ENCODE data around the gene AURKAIP1. TPM values are rescaled to one million over a fixed set of nuclear protein-coding genes. Genes with fewer than 3 reads are reported as not detected.

Gene AURKAIP1
- polyA plus RNA-seq, 1 of the 3 experiments (the other 2 are of a cell fraction): 214 TPM

DNA sequence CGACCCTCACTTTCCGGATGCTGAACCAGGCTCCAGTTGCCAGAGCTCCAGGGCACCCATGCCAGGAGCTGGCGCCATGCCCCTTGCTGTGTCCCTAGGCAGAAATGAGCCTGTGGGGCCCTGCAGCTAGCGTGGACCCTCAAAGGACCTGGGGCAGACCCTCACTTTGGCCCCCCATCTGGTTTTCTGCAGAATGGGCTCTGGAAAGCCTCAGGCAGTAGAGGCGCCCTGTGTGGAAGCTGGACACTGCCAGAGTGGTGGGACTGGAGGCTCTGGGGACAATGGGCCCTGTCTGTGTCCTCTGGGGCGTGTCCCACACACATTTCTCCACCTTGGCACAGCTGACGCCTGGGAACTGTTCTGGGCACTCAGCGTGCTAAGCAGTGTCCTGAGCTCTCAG, 6.3 kb upstream of the AURKAIP1 start (continued):
- TF ChIP-seq USF1 (IDR thresholded peaks at IDR 0.05; ENCODE audit: borderline replicate concordance, low read depth) (no peak), JUND (IDR thresholded peaks at IDR 0.05) (no peak), MEF2A (IDR thresholded peaks at IDR 0.05; ENCODE audit: borderline replicate concordance, low read depth) (no peak), RXRA (IDR thresholded peaks at IDR 0.05; ENCODE audit: borderline replicate concordance, low read depth) (no peak), TEAD4 (IDR thresholded peaks at IDR 0.05; ENCODE audit: borderline replicate concordance, insufficient read depth) (no peak), CHD2 (IDR thresholded peaks at IDR 0.05; ENCODE audit: low read length, partially characterized antibody) (no peak), POLR2AphosphoS5 (IDR thresholded peaks at IDR 0.05; ENCODE audit: low read depth, low read length) (no peak)

DNA sequence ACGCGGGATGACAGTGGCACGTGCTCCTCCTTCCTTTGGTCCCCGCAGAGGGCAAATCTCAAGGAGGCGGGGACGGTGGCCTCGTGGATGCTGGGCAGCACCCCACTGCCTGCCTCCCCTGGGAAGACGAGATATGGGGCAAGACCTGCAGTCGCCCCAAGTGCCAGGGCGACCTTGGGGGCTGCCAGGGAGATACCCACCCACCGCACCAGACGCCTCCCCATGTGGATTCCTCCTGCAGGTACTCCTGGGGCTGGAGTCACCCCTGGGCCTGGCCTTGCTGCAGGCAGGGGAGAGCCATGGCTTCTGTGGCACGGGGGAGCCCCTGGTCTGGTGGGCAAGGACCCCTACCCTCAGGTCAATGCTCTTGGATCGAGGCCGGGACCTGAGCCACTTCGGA, 5.9 kb upstream of the AURKAIP1 start:
- Histone ChIP-seq H3K27me3 (ENCODE audit: insufficient read depth) (no peaks in the 10 kb centered on the region), H3K79me2 (ENCODE audit: insufficient read depth) (peaks cover 6% of the 10 kb centered on the region; the same call in 1 of the 2 replicates), H3K9me3 (no peaks in the 10 kb centered on the region), H4K20me1 (ENCODE audit: insufficient read depth) (no peaks in the 10 kb centered on the region), H3K9ac (no peak overlapping the region), H3K36me3 (replicated peaks in 1 of 2; ENCODE audit: control insufficient read depth in 1 of 2, insufficient read depth in 2 of 2, low read length in 1 of 2) (peaks cover under 1 to 4% of the 10 kb centered on the region in 2 experiments), H3K9me2 (no peaks in the 10 kb centered on the region), H3K4me2 (no peak overlapping the region), H2AFZ (ENCODE audit: low read depth) (no peak overlapping the region), H3K4me3 (ENCODE audit: low read depth in 2 of 2, low read length in 1 of 2) (no peak overlapping the region), H3F3A (replicated peaks; ENCODE audit: insufficient read depth) (peaks cover 12% of the 10 kb centered on the region), H3K27ac (ENCODE audit: low read depth in 2 of 2, low read length in 1 of 2) (no peak overlapping the region), H3K4me1 (ENCODE audit: control insufficient read depth in 1 of 2, insufficient read depth in 2 of 2, low read depth in 1 of 2, low read length in 1 of 2) (peaks cover 0 to 6% of the 10 kb centered on the region in 2 experiments; a peak in 1 of 4 replicates)
- TF ChIP-seq YY1 (IDR thresholded peaks at IDR 0.05; ENCODE audit: low read depth): no peak
- no peak for TF ChIP-seq MXI1 (IDR thresholded peaks at IDR 0.05; ENCODE audit: low read depth, low read length)
- no peak for TF ChIP-seq ELF1 (IDR thresholded peaks at IDR 0.05)
- no peak for TF ChIP-seq FOXJ3 (CRISPR knock-in tag; IDR thresholded peaks at IDR 0.05)
- TF ChIP-seq RXRA (IDR thresholded peaks at IDR 0.05; ENCODE audit: borderline replicate concordance, low read depth): no peak
- TF ChIP-seq FOXM1 (IDR thresholded peaks at IDR 0.05; ENCODE audit: low read depth): no peak
- TF ChIP-seq FOSL2 (IDR thresholded peaks at IDR 0.05; ENCODE audit: borderline replicate concordance, low read depth): no peak
- TF ChIP-seq TCF12 (IDR thresholded peaks at IDR 0.05): no peak
- TF ChIP-seq REST (IDR thresholded peaks at IDR 0.05; ENCODE audit: low read depth, low read length): no peak
- TF ChIP-seq TEAD4 (IDR thresholded peaks at IDR 0.05; ENCODE audit: borderline replicate concordance, insufficient read depth): no peak
- no peak for TF ChIP-seq TAF1 (IDR thresholded peaks at IDR 0.05; ENCODE audit: borderline replicate concordance, low read depth, low read length)
- TF ChIP-seq, protein P1, sequence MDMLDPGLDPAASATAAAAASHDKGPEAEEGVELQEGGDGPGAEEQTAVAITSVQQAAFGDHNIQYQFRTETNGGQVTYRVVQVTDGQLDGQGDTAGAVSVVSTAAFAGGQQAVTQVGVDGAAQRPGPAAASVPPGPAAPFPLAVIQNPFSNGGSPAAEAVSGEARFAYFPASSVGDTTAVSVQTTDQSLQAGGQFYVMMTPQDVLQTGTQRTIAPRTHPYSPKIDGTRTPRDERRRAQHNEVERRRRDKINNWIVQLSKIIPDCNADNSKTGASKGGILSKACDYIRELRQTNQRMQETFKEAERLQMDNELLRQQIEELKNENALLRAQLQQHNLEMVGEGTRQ (IDR thresholded peaks at IDR 0.05; ENCODE audit: borderline replicate concordance, low read depth, low read length): no peak
- TF ChIP-seq JUND (IDR thresholded peaks at IDR 0.05): no peak
- ChIA-PET CTCF (interaction anchor here (1.1 to 2.0 kb wide), 2 partner anchors 18 to 21 kb away, joined by 3 to 5 read pairs; partner anchors contain the start of gene CCNL2), POLR2A (no interaction called here)
- DNase-seq: no peak
- 93% methylated on average over 3 of the region's 16 CpGs for WGBS (ENCODE audit: low lambda C conversion rate)
